BE2C (cell line): ENCODE results near the gene PLCL1.

Experiments used
- DNase-seq: peaks from one replicate; pipeline ENCODE4 v3.0.0-alpha.2; 2020
- H3K27me3 ChIP-seq: fragments of 250-450 bp; sonication (Bioruptor Pico); 2 replicates; pipeline ENCODE4 v1.5.1; 2020; ENCODE audit warnings: mild to moderate bottlenecking
- H3K36me3 ChIP-seq: fragments of 250-450 bp; sonication (Bioruptor Pico); 2 replicates; pipeline ENCODE4 v1.5.1; 2020; ENCODE audit warnings: mild to moderate bottlenecking
- H3K4me1 ChIP-seq: fragments of 250-450 bp; sonication (Bioruptor Pico); 2 replicates; pipeline ENCODE4 v1.5.1; 2020
- H3K4me3 ChIP-seq: 2 replicates; pipeline ENCODE4 v1.5.1; 2011; ENCODE audit warnings: low read depth, low read length
- H3K9me3 ChIP-seq: fragments of 250-450 bp; sonication (Bioruptor Pico); 2 replicates; pipeline ENCODE4 v1.5.1; 2020
- TF ChIP-seq, protein P1 (sequence below): IDR thresholded peaks from 2 replicates; pipeline ENCODE4 v1.5.1; 2012; ENCODE audit warnings: mild to moderate bottlenecking, low read depth, low read length

The PLCL1 gene

DNA sequence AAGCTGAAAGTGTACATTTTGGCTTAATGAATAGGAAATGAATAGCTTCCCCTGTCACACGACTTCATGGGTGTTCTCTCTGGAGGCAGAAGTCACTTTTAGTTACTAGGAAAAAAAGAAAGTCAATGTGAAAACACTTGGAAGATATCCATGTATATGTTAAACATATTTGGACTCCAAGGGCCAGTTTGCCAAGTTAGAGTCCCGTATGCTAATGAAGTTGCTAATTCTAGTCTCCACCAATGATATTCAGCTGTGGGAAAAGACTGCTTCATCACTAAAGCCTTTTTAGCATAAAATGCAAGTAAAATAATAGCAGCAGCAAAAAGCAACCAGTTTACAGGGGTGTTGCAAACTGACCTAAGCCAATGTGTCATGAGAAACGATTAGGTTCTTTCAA is 108.7 kb downstream of the PLCL1 start:
- Histone ChIP-seq H3K9me3 (no peaks in the 10 kb centered on the region), H3K4me3 (no peak overlapping the region), H3K27me3 (no peaks in the 10 kb centered on the region), H3K4me1 (no peaks in the 10 kb centered on the region), H3K36me3 (no peaks in the 10 kb centered on the region)
- DNase-seq, result no peak
- TF ChIP-seq, protein P1, sequence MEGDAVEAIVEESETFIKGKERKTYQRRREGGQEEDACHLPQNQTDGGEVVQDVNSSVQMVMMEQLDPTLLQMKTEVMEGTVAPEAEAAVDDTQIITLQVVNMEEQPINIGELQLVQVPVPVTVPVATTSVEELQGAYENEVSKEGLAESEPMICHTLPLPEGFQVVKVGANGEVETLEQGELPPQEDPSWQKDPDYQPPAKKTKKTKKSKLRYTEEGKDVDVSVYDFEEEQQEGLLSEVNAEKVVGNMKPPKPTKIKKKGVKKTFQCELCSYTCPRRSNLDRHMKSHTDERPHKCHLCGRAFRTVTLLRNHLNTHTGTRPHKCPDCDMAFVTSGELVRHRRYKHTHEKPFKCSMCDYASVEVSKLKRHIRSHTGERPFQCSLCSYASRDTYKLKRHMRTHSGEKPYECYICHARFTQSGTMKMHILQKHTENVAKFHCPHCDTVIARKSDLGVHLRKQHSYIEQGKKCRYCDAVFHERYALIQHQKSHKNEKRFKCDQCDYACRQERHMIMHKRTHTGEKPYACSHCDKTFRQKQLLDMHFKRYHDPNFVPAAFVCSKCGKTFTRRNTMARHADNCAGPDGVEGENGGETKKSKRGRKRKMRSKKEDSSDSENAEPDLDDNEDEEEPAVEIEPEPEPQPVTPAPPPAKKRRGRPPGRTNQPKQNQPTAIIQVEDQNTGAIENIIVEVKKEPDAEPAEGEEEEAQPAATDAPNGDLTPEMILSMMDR, result no peak

DNA sequence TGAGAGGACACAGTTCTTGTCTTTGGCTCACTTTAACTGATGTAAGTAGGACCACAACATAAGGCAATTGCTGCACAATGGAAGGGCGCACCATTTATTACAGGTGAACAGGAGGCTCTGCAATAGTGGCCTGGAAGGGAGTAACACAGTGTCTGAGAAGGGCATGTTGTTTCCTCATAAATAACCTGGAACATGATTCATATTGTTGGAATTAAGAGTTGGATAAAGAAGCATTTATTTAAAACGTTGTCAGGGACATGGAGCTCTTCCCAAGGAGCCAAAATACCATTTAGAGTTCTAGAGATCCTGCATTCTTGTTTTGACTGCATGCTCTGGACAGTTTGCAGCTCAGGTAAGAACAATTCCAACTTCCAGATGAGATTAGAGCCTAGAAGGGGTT is 110.4 kb downstream of the PLCL1 start:
- no peaks in the 10 kb centered on the region for H3K27me3 ChIP-seq
- H3K4me3 ChIP-seq, result no peak overlapping the region
- no peaks in the 10 kb centered on the region for H3K9me3 ChIP-seq
- DNase-seq, result no peak
- TF ChIP-seq, protein P1, result no peak
- H3K4me1 ChIP-seq, result no peaks in the 10 kb centered on the region
- H3K36me3 ChIP-seq, result no peaks in the 10 kb centered on the region

DNA sequence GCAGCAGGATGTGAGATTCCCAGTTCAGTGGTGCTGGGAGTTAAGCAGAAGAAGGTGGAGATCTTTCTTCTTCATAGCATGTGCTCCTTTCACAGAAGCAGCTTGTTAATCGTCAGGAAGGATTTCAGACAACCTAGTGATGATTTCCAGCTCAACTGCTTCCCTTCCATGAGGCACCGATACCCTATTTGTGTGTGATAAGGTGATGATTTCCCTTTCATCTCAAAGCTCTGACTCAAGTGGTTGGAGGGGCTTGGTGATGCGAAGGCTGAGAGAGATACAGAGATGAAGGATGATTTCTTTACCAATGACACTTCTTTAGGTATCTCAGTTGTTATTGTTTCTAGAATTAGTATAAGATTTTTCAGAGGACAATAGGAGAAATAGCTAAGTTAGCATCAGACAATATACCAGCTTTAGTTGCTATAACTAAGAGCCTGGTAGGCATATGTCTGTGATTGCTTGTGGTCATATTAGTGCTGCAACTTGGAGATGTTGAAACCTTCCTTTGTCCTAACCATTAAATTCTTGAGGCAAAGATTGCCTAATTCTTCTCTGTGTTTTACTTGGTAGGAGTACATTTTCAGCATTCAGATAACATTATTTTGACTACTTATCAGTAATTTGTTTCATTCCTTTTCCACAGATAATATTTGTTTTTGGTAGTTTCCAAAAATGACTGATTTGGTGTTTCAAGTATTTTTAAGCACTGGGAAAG is 111.3 kb downstream of the PLCL1 start:
- H3K4me3 ChIP-seq, result no peak overlapping the region
- H3K36me3 ChIP-seq, result no peaks in the 10 kb centered on the region
- no peaks in the 10 kb centered on the region for H3K4me1 ChIP-seq
- no peak for DNase-seq
- no peaks in the 10 kb centered on the region for H3K9me3 ChIP-seq
- TF ChIP-seq, protein P1, result no peak
- no peaks in the 10 kb centered on the region; the same call in 1 of the 2 replicates for H3K27me3 ChIP-seq

DNA sequence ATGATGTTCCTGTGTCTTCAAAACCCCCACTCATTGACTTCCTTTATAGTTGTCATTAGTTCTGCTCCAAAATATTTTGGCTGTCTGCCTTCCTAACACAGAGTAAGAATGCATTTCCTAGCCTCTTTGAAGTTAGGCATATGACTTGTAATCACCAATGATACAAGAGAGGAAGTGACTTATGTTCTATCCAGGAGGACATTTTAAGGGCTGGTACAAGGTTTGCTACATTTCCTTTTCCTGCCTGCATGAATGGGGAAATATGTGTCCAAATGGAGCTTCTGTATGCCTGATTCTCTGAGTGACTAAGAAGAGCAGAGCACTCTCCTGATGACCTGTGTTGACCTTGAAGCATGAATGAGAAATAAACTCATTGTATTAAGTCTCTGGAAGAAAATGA is 115.1 kb downstream of the PLCL1 start:
- Histone ChIP-seq H3K4me3 (no peak overlapping the region), H3K27me3 (no peaks in the 10 kb centered on the region; the same call in 1 of the 2 replicates), H3K4me1 (no peaks in the 10 kb centered on the region), H3K36me3 (no peaks in the 10 kb centered on the region), H3K9me3 (no peaks in the 10 kb centered on the region)
- TF ChIP-seq, protein P1, result no peak
- no peak for DNase-seq

DNA sequence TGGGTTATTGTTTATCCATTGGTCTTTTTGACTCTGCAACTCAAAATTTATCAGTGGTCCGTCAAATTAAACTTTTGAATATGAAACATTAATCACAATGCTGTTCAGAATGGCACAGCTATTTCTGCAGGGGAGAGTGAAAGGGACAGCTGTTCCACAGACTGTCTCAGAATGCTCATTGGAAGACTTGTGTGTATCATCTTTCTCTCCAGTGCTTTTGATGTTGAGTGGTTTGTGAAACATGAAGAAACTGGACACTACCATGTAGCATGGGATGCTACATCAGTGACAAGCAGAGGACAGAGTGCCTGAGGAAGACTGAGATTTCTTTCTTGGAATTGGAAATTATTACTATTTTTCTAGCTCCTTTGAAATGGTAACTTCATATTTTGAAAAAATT is 115.7 kb downstream of the PLCL1 start:
- DNase-seq, result no peak
- Histone ChIP-seq H3K4me3 (no peak overlapping the region), H3K4me1 (no peaks in the 10 kb centered on the region), H3K36me3 (no peaks in the 10 kb centered on the region), H3K27me3 (no peaks in the 10 kb centered on the region; the same call in 1 of the 2 replicates), H3K9me3 (no peaks in the 10 kb centered on the region)
- TF ChIP-seq, protein P1, result no peak

DNA sequence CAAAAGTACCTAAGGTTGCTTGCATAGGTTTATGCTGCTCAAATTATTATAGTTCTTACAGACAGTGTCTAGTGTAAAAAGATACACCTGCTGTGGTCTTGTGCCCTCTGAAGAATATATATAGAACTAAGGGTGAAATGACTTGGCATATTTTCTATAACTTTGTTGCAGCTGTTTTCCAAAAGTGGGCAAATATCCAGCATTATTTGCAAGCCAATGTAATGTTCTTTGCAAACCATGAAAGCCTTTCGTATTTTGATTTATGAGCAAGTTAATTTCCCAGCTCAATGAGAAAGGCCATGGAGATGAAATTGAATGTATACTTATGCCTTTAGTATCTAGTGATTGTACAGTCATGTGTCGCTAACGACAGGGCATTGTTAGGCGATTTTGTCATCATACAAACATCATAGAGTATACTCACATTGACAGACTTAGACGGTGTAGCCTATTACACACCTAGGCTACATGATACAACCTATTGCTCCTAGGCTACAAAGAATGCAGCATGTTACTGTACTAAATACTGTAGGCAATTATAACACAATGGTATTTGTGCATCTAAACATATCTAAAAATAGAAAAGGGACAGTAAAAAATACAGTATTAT is 116.3 kb downstream of the PLCL1 start:
- H3K36me3 ChIP-seq, result no peaks in the 10 kb centered on the region
- H3K27me3 ChIP-seq, result no peaks in the 10 kb centered on the region; the same call in 1 of the 2 replicates
- TF ChIP-seq, protein P1, result no peak
- no peaks in the 10 kb centered on the region for H3K4me1 ChIP-seq
- no peak overlapping the region for H3K4me3 ChIP-seq
- DNase-seq, result no peak
- no peaks in the 10 kb centered on the region for H3K9me3 ChIP-seq
